H1 (cell line): ENCODE results near the gene RELN. TPM values are rescaled to one million over a fixed set of nuclear protein-coding genes. Genes with fewer than 3 reads are reported as not detected.

Experiments used
- GTF2F1 ChIP-seq: IDR thresholded peaks from 2 replicates; pipeline ENCODE4 v1.6.1; 2012; ENCODE audit warnings: low read depth, low read length, improper control_type of control experiment, borderline replicate concordance
- JUN ChIP-seq: IDR thresholded peaks from 2 replicates; pipeline ENCODE4 v1.6.1; 2011; ENCODE audit warnings: low read depth, mild to moderate bottlenecking, improper control_type of control experiment, low read length
- MAFK ChIP-seq: IDR thresholded peaks from 2 replicates; pipeline ENCODE4 v1.6.1; 2012; ENCODE audit warnings: low read depth, mild to moderate bottlenecking, improper control_type of control experiment, low read length
- SP2 ChIP-seq: IDR thresholded peaks from 2 replicates; pipeline ENCODE4 v1.6.1; 2012; ENCODE audit warnings: mild to moderate bottlenecking, low read length, inconsistent platforms
- polyA plus RNA-seq, 7 experiments: library from polyadenylated mRNA; depleted of rRNA in 3 of 7; stranded (reverse) in 5 of 7; unstranded in 2 of 7; fragments of >200 nt in 5 of 7; fragments of 200-250 nt in 2 of 7; gene quantifications; 1 replicate in 5 of 7; 2 replicates in 1 of 7; 4 replicates in 1 of 7; pipeline versions ENCODE4 v1.2.1 to v1.2.3, GENCODE V29; 2011 to 2013; ENCODE audit warnings: missing spikeins in 2 of 7, mixed read lengths in 2 of 7
- total RNA-seq: library from RNA; stranded (reverse); fragmentation: NEBNext Ultra II Directional; extraction: Animal tissue kit (Norgen Biotek cat#: 25700); gene quantifications from 2 replicates; pipeline ENCODE4 v1.2.1, GENCODE V29; 2021
- TF ChIP-seq, protein P1 (sequence below): fragments of 300-600 bp; sonication (generic); IDR thresholded peaks from 2 replicates; pipeline ENCODE4 v1.7.1; 2012; ENCODE audit warnings: low read length, moderate library complexity, mild to moderate bottlenecking, inconsistent platforms; ENCODE audit not compliant: insufficient replicate concordance

Gene RELN
- total and polyA plus RNA-seq, 2 of the 8 experiments (the other 6 are each of a cell fraction or from before 2014, with no cell fraction given), result 0.03 to 0.07 TPM

GRCh38 chr7:103622274-103622673 is 367.2 kb downstream of the RELN start (continued):
- TF ChIP-seq, protein P1, sequence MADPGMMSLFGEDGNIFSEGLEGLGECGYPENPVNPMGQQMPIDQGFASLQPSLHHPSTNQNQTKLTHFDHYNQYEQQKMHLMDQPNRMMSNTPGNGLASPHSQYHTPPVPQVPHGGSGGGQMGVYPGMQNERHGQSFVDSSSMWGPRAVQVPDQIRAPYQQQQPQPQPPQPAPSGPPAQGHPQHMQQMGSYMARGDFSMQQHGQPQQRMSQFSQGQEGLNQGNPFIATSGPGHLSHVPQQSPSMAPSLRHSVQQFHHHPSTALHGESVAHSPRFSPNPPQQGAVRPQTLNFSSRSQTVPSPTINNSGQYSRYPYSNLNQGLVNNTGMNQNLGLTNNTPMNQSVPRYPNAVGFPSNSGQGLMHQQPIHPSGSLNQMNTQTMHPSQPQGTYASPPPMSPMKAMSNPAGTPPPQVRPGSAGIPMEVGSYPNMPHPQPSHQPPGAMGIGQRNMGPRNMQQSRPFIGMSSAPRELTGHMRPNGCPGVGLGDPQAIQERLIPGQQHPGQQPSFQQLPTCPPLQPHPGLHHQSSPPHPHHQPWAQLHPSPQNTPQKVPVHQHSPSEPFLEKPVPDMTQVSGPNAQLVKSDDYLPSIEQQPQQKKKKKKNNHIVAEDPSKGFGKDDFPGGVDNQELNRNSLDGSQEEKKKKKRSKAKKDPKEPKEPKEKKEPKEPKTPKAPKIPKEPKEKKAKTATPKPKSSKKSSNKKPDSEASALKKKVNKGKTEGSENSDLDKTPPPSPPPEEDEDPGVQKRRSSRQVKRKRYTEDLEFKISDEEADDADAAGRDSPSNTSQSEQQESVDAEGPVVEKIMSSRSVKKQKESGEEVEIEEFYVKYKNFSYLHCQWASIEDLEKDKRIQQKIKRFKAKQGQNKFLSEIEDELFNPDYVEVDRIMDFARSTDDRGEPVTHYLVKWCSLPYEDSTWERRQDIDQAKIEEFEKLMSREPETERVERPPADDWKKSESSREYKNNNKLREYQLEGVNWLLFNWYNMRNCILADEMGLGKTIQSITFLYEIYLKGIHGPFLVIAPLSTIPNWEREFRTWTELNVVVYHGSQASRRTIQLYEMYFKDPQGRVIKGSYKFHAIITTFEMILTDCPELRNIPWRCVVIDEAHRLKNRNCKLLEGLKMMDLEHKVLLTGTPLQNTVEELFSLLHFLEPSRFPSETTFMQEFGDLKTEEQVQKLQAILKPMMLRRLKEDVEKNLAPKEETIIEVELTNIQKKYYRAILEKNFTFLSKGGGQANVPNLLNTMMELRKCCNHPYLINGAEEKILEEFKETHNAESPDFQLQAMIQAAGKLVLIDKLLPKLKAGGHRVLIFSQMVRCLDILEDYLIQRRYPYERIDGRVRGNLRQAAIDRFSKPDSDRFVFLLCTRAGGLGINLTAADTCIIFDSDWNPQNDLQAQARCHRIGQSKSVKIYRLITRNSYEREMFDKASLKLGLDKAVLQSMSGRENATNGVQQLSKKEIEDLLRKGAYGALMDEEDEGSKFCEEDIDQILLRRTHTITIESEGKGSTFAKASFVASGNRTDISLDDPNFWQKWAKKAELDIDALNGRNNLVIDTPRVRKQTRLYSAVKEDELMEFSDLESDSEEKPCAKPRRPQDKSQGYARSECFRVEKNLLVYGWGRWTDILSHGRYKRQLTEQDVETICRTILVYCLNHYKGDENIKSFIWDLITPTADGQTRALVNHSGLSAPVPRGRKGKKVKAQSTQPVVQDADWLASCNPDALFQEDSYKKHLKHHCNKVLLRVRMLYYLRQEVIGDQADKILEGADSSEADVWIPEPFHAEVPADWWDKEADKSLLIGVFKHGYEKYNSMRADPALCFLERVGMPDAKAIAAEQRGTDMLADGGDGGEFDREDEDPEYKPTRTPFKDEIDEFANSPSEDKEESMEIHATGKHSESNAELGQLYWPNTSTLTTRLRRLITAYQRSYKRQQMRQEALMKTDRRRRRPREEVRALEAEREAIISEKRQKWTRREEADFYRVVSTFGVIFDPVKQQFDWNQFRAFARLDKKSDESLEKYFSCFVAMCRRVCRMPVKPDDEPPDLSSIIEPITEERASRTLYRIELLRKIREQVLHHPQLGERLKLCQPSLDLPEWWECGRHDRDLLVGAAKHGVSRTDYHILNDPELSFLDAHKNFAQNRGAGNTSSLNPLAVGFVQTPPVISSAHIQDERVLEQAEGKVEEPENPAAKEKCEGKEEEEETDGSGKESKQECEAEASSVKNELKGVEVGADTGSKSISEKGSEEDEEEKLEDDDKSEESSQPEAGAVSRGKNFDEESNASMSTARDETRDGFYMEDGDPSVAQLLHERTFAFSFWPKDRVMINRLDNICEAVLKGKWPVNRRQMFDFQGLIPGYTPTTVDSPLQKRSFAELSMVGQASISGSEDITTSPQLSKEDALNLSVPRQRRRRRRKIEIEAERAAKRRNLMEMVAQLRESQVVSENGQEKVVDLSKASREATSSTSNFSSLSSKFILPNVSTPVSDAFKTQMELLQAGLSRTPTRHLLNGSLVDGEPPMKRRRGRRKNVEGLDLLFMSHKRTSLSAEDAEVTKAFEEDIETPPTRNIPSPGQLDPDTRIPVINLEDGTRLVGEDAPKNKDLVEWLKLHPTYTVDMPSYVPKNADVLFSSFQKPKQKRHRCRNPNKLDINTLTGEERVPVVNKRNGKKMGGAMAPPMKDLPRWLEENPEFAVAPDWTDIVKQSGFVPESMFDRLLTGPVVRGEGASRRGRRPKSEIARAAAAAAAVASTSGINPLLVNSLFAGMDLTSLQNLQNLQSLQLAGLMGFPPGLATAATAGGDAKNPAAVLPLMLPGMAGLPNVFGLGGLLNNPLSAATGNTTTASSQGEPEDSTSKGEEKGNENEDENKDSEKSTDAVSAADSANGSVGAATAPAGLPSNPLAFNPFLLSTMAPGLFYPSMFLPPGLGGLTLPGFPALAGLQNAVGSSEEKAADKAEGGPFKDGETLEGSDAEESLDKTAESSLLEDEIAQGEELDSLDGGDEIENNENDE, result no peak
- TF ChIP-seq JUN (no peak), GTF2F1 (no peak), MAFK (no peak), SP2 (no peak)
